B cell (primary cell): ENCODE measurements around the gene HOXA1. TPM values are rescaled to one million over a fixed set of nuclear protein-coding genes. Genes with fewer than 3 reads are reported as not detected.

Source experiments
- ATAC-seq: fragments of 200-7000 bp; cut with Tn5 transposase; one replicate; pipeline ENCODE4 v1.10.0; 2021; ENCODE audit warnings: low read depth, mild to moderate bottlenecking, moderate number of reproducible peaks, moderate library complexity
- CTCF ChIA-PET: fragments of 350-600 bp; sonication (Branson Sonifier 250); formaldehyde crosslinking; loops from one replicate; lab custom pipeline; 2021; ENCODE audit warnings: antibody characterized with exemption, inconsistent platforms; lab: Charles Lee
- POLR2A ChIA-PET: fragments of 350-600 bp; sonication (Branson Sonifier 250); formaldehyde crosslinking; loops from one replicate; lab custom pipeline; 2021; ENCODE audit warnings: antibody characterized with exemption; lab: Charles Lee
- DNase-seq: peaks from one replicate; pipeline ENCODE4 v3.0.0; 2013
- H2AFZ ChIP-seq: 2 replicates; pipeline ENCODE4 v1.6.1; 2012; ENCODE audit warnings: mild to moderate bottlenecking, low read depth, low read length; ENCODE audit not compliant: insufficient read depth, poor library complexity, severe bottlenecking
- H3K27ac ChIP-seq, 2 donors: 1 replicate in 1 of 2; 2 replicates in 1 of 2; pipeline ENCODE4 v1.5.1; 2012 to 2013; ENCODE audit warnings: low read length in 2 of 2, mild to moderate bottlenecking in 2 of 2, moderate library complexity in 1 of 2
- H3K27me3 ChIP-seq, 4 experiments: fragments of 200-600 bp in 1 of 4; sonication (generic) in 1 of 4; replicated peaks in 1 of 4; 1 replicate in 2 of 4; 2 replicates in 2 of 4; pipeline versions ENCODE4 v1.6.1 to v1.7.0; 2013 to 2016; ENCODE audit warnings: low read length in 3 of 4, mild to moderate bottlenecking in 2 of 4, mixed read lengths in 1 of 4, moderate library complexity in 1 of 4; ENCODE audit not compliant: insufficient read depth in 4 of 4, control insufficient read depth in 3 of 4; ENCODE audit errors: control extremely low read depth in 1 of 4
- H3K36me3 ChIP-seq, 2 experiments: replicated peaks in 1 of 2; 1 replicate in 1 of 2; 2 replicates in 1 of 2; pipeline versions ENCODE4 v1.6.1 to v1.7.1; 2013; ENCODE audit warnings: low read length in 1 of 2; ENCODE audit not compliant: insufficient read depth in 2 of 2, control insufficient read depth in 1 of 2; ENCODE audit errors: control extremely low read depth in 1 of 2, extremely low read depth in 1 of 2
- H3K4me1 ChIP-seq, 2 donors: fragments of 200-600 bp in 1 of 2; sonication (generic) in 1 of 2; 1 replicate in 1 of 2; 2 replicates in 1 of 2; pipeline versions ENCODE4 v1.5.1 to v1.6.1; 2013 to 2017; ENCODE audit warnings: low read length in 2 of 2; ENCODE audit not compliant: control insufficient read depth in 2 of 2, insufficient read depth in 2 of 2
- H3K4me2 ChIP-seq: replicated peaks from 2 replicates; pipeline ENCODE3; 2012; ENCODE audit warnings: mild to moderate bottlenecking, low read depth, low read length; ENCODE audit not compliant: poor library complexity, severe bottlenecking
- H3K4me3 ChIP-seq, 5 experiments: fragments of 200-600 bp in 1 of 5; sonication (generic) in 1 of 5; 1 replicate in 3 of 5; 2 replicates in 2 of 5; pipeline versions ENCODE4 v1.5.1 to v1.7.0; 2011 to 2016; ENCODE audit warnings: low read length in 4 of 5, mild to moderate bottlenecking in 4 of 5, low read depth in 2 of 5, control low read depth in 1 of 5, moderate library complexity in 1 of 5; ENCODE audit not compliant: insufficient read depth in 1 of 5; ENCODE audit errors: control extremely low read depth in 1 of 5, extremely low read depth in 1 of 5
- H3K79me2 ChIP-seq: fragments of 200-600 bp; sonication (generic); one replicate; pipeline ENCODE4 v1.6.0; 2016; ENCODE audit warnings: low read length; ENCODE audit not compliant: control insufficient read depth, insufficient read depth
- H3K9ac ChIP-seq: fragments of 200-600 bp; sonication (generic); 2 replicates; pipeline ENCODE4 v1.6.1; 2017; ENCODE audit warnings: mild to moderate bottlenecking, low read length, moderate library complexity
- H3K9me3 ChIP-seq, 3 donors: one replicate each; pipeline versions ENCODE4 v1.6.1 to v1.7.1; 2013; ENCODE audit warnings: low read length in 2 of 3; ENCODE audit not compliant: control insufficient read depth in 2 of 3, insufficient read depth in 1 of 3; ENCODE audit errors: control extremely low read depth in 1 of 3
- H4K20me1 ChIP-seq: 2 replicates; pipeline ENCODE4 v1.6.0; 2012; ENCODE audit warnings: mild to moderate bottlenecking, low read length; ENCODE audit not compliant: insufficient read depth, control insufficient read depth, poor library complexity, severe bottlenecking
- H3K27ac Mint-ChIP-seq: one replicate; pipeline ENCODE4 v1.8.0; 2021; ENCODE audit warnings: mixed read lengths
- H3K27me3 Mint-ChIP-seq: one replicate; pipeline ENCODE4 v1.8.0; 2021; ENCODE audit warnings: mixed read lengths
- H3K4me1 Mint-ChIP-seq: one replicate; pipeline ENCODE4 v1.8.0; 2021; ENCODE audit warnings: mixed read lengths
- H3K4me3 Mint-ChIP-seq: one replicate; pipeline ENCODE4 v1.8.0; 2021; ENCODE audit warnings: mixed read lengths
- H3K9me3 Mint-ChIP-seq: one replicate; pipeline ENCODE4 v1.8.0; 2022; ENCODE audit warnings: mixed read lengths; ENCODE audit not compliant: insufficient read depth
- EZH2 ChIP-seq: IDR thresholded peaks from 2 replicates; pipeline ENCODE4 v1.6.1; 2012; ENCODE audit warnings: borderline replicate concordance, low read depth, mild to moderate bottlenecking, moderate library complexity, low read length; ENCODE audit not compliant: insufficient read depth, poor library complexity, severe bottlenecking
- WGBS: methylation state at CpG from one replicate; pipeline ENCODE4 v1.1.5; 2013; ENCODE audit warnings: missing lambda C conversion rate; ENCODE audit not compliant: insufficient coverage; 5-methylcytosine and 5-hydroxymethylcytosine counted together
- intact Hi-C: fragments of 100-400 bp; cut with micrococcal nuclease; formaldehyde crosslinking; loops from one replicate; pipeline ENCODE4 v1.10.0; 2022
- polyA plus RNA-seq: library from polyadenylated mRNA; depleted of rRNA; stranded (reverse); fragments of >200 nt; gene quantifications from 2 replicates; pipeline ENCODE4 v1.2.3, GENCODE V29; 2012
- total RNA-seq, 2 donors: library from RNA; stranded (reverse); fragments of 120-200 nt in 1 of 2; gene quantifications; 1 replicate in 1 of 2; 2 replicates in 1 of 2; pipeline versions ENCODE4 v1.2.3 to v1.2.4, GENCODE V29; 2013 to 2022
- TF ChIP-seq, protein P1 (sequence below): fragments of 200-600 bp; IDR thresholded peaks from one replicate; pipeline ENCODE4 v1.8.0; 2022; ENCODE audit warnings: antibody characterized with exemption, mild to moderate bottlenecking

HOXA1 gene
- total and polyA plus RNA-seq, 2 donors (not counting 1 experiment from before 2014, with no cell fraction given), result 0.13 to 0.37 TPM

GRCh38 chr7:27142580-27143022 lies 46.8 kb upstream of the HOXA1 start:
- Histone ChIP-seq H3K79me2 (no peaks in the 10 kb centered on the region), H3K36me3 (no peaks in the 10 kb centered on the region), H3K27me3 (peaks cover 0 to 58% (median 27%) of the 10 kb centered on the region in 4 experiments), H3K9me3 (peaks cover 0 to 47% (median 0%) of the 10 kb centered on the region in 3 donors), H4K20me1 (no peaks in the 10 kb centered on the region), H3K4me3 (peak overlapping the region in 1 of 5 experiments; percentile 35), H2AFZ (no peak overlapping the region), H3K4me1 (peaks cover 6 to 7% of the 10 kb centered on the region in 2 donors), H3K4me2 (peak overlapping the region; percentile 47), H3K9ac (no peak overlapping the region), H3K27ac (no peak overlapping the region)
- ChIA-PET POLR2A (interaction anchor here (0.6 kb wide), 1 partner anchor 1051 kb away, joined by 5 read pairs; no protein-coding TSS in a partner anchor), CTCF (interaction anchor here (1.3 kb wide), 1 partner anchor 11 kb away, joined by 3 read pairs; no protein-coding TSS in a partner anchor)
- WGBS, result 71% methylated on average over 27 of the region's 29 CpGs
- ATAC-seq (no peak), DNase-seq (no peak)
- Mint-ChIP-seq H3K4me1 (peaks cover 9% of the 10 kb centered on the region), H3K4me3 (peak overlapping the region; percentile 65), H3K27ac (peak overlapping the region; percentile 26), H3K27me3 (peaks cover 59% of the 10 kb centered on the region), H3K9me3 (no peaks in the 10 kb centered on the region)
- TF ChIP-seq, protein P1, sequence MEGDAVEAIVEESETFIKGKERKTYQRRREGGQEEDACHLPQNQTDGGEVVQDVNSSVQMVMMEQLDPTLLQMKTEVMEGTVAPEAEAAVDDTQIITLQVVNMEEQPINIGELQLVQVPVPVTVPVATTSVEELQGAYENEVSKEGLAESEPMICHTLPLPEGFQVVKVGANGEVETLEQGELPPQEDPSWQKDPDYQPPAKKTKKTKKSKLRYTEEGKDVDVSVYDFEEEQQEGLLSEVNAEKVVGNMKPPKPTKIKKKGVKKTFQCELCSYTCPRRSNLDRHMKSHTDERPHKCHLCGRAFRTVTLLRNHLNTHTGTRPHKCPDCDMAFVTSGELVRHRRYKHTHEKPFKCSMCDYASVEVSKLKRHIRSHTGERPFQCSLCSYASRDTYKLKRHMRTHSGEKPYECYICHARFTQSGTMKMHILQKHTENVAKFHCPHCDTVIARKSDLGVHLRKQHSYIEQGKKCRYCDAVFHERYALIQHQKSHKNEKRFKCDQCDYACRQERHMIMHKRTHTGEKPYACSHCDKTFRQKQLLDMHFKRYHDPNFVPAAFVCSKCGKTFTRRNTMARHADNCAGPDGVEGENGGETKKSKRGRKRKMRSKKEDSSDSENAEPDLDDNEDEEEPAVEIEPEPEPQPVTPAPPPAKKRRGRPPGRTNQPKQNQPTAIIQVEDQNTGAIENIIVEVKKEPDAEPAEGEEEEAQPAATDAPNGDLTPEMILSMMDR, result no peak
- TF ChIP-seq EZH2, result no peak
- intact Hi-C loops, result no loop called here

GRCh38 chr7:27141923-27142579 lies 46.3 kb upstream of the HOXA1 start:
- Mint-ChIP-seq H3K9me3 (no peaks in the 10 kb centered on the region), H3K27me3 (peaks cover 59% of the 10 kb centered on the region), H3K4me3 (no peak overlapping the region), H3K27ac (no peak overlapping the region), H3K4me1 (peaks cover 4% of the 10 kb centered on the region)
- CTCF ChIA-PET, result interaction anchor here (0.9 kb wide), 1 partner anchor 14 kb away, joined by 4 read pairs; no protein-coding TSS in a partner anchor
- Histone ChIP-seq H3K79me2 (no peaks in the 10 kb centered on the region), H4K20me1 (no peaks in the 10 kb centered on the region), H3K27me3 (peaks cover 0 to 55% (median 26%) of the 10 kb centered on the region in 4 experiments), H3K9me3 (peaks cover 0 to 42% (median 0%) of the 10 kb centered on the region in 3 donors), H3K4me3 (no peak overlapping the region), H3K9ac (no peak overlapping the region), H3K27ac (no peak overlapping the region), H3K36me3 (no peaks in the 10 kb centered on the region), H3K4me1 (peaks cover under 1 to 2% of the 10 kb centered on the region in 2 donors), H2AFZ (no peak overlapping the region), H3K4me2 (no peak overlapping the region)
- intact Hi-C loops, result no loop called here
- TF ChIP-seq, protein P1, result no peak
- no peak for TF ChIP-seq EZH2
- no peak for DNase-seq
- no peak for ATAC-seq
- POLR2A ChIA-PET, result no interaction called here
- WGBS, result 82% methylated on average over 26 of the region's 30 CpGs
